ENCODE results near the gene SLC30A1.
"Not testable (repeated sequence)": the region's sequence is repeated elsewhere in the genome, so short reads cannot be mapped to it uniquely, and the experiment has no call there.

SLC30A1 gene

DNA sequence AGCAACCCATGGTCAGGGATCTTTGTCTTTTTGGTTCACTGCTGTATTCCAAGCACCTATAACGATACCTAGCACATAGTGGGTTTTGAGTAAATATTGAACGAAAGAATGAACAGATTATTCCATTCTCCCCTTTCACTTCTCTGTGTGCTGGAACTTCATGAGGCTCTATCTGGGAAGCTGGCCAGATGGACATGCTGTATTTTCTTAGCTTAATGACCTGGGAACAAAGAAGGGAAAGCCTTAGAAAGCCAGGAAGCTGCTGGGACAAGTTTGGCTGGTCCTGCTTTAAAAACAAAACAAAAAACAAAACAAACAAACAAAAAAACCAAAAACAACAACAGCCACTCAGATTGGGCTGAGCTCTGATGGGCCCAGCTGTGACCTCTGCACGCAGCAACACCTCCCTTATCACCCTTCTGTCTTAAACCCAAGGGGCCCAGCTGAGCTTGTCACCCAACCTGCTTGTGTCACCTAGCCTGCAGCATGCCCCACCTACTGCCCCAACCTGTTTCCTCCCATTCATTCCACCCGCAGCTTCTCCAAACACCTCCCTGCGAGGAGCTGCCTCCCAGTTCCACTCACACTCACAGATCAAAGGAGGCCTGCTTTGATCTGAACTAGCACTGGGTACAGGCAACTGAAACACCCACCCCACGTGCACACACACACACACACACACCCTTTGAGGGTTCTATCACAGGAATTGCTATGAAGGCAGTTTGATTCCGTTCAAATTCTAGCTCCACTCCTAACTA, 37.1 kb downstream of the SLC30A1 start:
- no peak for DNase-seq

DNA sequence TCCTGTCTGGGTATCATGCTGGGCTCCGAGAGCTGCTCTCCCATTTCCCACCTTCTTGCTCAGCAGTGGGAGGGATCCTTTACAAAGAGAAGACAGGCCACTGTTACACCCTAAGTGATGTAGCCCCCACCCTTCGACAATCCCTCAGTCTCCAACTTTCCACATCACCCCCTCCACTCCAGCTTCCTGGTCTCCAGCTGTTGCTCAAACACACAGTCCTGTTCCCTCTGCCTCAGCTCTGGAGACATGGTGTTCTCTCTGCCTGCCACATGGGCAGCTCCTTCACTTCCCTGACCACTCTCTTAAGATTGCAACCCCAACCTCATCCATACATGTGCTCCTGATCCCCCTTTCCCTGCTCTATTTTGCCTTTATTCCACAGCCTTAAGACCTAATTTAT, 37.7 kb downstream of the SLC30A1 start:
- no peak for DNase-seq

DNA sequence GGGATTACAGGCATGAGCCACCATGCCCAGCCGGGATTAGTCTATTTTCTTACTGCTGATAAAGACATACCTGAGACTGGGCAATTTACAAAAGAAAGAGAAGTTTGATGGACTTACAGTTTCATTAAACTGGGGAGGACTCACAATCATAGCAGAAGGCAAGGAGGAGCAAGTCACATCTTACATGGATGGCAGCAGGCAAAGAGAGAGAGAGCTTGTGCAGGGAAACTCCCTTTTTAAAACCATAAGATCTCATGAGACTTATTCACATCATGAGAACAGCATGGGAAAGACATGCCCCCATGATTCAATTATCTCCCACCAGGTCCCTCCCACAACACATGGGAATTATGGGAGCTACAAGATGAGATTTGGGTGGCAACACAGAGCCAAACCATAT, 38.1 kb downstream of the SLC30A1 start:
- DNase-seq, result not testable (repeated sequence)

DNA sequence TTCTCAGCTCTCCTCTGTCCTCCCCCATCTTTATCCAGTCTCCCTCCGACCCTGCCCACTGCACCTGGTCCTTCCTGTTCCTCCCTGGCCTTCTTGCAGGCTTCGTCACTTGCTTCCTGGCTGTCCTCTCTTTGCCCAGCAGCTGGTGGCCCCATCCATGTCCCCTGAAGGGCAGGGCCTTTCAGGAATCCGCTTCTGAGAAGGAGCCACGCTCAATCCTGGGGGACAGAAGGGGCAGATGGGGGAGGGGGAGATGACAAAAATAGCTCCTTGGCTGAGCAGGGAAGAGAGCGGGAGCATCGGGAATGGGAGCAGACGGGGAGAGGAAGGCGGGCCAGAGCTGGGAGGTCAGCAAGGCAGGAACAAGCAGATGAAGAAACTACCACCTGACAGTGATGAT, 40.7 kb downstream of the SLC30A1 start:
- DNase-seq, result no peak

DNA sequence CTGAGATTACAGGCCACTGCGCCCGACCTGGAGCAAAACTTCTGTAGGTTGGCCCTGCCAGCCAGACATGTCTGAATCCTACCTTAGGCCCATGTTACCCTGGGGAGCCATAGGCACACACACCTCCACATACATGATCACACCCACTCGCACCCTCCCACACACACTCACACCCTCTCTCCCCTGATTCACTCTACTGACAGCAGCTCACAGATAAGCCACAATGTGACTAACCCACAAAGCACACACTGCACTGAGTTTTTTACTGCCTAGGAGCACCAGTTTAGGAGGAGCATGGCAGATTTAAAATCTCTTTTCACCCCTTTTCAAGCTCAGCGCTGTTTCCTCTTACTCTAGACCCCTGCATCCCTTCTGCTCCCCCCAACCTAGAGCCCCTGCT, 41.7 kb downstream of the SLC30A1 start:
- DNase-seq, result no peak

DNA sequence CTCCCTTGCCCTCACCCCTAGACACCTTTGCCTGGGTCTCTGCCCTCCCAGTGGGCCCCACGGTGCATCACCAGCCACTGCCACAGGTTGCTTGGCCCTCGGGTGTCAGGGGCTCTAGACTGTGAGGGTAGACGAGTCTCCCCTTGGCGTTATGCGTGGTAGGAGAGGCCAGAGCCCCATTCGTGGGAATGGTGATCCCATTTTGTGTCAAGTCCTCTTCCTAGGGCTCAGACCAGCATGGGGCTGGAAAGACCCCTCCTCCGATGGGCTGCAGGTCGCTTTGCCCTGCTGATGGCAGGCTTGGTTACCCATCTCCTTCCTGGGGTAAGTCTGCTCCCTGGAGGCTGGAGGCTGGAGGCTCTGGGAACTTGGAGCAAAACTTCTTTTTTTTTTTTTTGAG, 42.4 kb downstream of the SLC30A1 start:
- no peak for DNase-seq

DNA sequence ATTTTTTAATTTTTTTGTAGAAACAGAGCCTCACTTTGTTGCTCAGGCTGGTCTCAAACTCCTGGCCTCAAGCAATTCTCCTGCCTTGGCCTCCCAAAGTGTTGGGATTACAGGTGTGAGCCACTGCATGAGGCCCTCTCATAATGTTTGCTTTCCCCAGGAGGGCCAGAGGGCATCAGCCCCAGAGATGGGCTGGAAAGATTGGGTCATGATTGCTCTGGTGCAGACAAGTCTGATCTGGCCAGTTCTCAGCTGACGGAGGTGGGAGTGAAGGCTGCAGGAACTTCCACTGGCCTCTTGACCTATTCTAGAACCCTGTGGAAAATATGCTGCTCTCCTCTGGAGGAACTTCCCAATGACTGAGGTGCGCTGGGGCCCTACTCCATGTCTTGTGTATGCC, 43.6 kb downstream of the SLC30A1 start:
- no peak for DNase-seq

DNA sequence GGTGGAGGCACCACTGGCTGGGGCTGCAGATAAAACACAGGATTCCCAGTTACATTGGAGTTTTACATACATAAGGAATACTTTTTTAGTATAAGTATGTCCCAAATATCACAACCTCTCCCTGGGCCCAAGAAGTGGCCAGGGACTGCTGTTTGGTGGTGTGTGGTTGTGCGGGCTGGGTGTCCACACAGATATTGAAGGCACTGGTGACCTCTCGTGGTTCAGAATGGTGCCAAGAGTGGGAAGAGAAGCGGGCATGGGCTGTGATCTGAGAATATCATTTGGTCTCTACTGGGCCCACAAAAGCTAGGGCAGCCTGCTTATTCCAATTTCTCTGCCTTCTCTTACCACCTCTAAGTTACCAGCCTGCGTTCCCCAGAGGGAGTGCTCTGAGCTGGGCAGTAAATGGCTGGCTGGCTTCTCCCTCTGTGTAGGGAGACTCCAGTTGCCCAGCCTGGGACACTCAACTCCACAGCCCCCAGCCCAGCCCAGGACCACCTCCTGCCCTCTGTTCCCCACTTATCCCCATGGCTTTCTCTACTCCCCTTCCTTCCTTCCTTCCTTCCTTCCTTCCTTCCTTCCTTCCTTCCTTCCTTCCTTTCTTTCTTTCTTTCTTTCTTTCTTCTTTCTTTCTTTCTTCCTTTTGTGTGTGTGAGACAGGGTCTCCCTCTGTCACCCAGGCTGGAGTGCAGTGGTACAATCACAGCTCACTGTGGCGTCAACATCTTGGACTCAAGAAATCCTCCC, 44.2 kb downstream of the SLC30A1 start:
- no peak for DNase-seq

DNA sequence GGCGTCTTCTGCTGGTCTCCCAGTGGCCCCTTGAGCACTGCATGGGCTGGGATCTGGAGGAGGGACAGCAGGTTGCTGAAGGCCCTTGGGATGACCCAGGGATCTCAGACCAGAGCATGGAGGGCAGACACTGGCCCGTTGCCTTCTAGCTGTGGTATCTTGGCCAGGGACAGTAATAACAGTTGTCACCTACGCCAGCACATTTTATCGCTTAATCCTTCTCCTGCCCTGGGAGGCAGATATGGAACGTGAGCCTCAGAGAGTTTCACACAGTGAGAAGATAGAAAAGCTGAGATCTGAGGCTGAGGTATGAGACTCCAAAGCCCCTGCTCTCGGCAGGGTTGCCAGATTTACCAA, 46.9 kb downstream of the SLC30A1 start:
- DNase-seq, result no peak

DNA sequence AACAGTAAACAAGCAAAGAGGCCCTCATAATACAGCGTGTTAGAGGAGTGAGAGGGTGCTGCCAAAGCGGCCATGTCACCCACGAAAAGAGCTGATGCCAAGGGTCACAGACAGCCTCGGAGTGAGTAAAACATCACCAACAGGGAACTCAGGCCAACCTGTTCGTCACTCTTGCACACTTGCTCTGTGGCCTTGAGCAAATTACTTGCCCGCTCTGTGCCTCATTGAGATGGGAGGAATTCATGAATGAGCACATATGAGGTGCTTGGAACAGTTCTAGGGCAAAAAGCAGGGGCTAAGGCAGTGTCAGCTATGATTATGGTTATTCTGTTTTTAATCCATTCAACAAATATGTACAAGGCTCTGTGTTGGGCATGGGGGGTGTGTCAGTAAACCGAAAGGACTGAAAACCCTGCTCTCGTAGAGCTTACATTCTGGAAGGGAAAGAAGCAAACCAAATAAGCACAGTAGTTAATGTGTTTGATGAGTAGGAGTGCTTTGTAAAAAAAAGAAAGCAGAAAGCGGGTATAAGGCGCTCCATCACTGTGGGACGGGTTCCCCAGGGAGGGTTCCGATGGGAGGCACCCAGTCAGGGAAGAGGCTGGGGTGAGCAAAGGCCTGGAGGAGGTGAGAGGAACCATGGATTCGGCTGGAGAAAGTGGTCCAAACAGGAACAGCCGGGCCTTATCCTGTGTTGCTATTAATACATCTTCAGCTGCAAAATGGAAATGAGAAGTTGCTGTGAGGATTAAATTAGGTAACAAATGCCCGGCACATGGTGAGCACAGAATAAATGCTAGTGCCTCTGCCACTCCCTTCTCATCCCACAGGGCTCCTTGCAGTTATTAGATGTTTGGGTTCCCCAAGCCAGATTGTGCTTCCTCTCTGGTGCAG, 47.5 kb downstream of the SLC30A1 start:
- no peak for DNase-seq

DNA sequence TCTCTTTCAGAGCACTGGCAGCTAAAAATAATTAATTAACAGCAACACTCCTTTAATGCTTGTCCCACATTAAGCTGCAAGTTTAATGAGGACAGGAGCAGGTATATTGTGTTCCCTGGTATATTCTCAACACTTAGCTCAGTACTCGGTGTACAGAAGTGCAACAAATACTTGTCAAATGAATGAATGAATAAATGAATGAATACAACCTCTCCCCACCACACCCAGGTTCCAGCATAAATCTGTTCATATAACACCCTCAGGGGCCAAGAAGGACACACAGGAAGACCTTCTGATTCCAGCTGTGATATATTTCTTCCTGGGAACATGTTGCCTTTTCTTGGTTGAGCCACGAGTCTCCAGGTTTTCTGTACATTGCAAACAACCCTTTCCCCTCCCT, 48.9 kb downstream of the SLC30A1 start:
- no peak for DNase-seq

DNA sequence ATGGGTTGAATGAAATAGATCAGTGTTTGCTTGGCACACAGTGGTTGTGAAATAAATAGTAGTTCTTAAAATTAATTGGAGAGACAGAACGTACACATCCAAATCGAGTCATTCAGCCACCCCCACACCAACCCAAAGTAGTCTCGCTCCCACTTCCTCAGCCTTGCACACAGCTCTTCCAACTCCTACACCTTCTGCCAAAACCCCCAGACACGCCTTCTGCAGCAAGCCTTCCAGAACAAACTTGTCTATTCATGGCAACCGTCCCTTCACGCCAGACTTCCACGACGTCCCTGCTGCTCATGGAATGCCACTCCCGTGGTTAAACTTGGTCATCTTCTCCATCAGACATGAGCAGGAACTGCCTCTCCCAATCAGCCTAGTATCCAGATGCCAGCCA, 49.5 kb downstream of the SLC30A1 start:
- DNase-seq, result no peak

DNA sequence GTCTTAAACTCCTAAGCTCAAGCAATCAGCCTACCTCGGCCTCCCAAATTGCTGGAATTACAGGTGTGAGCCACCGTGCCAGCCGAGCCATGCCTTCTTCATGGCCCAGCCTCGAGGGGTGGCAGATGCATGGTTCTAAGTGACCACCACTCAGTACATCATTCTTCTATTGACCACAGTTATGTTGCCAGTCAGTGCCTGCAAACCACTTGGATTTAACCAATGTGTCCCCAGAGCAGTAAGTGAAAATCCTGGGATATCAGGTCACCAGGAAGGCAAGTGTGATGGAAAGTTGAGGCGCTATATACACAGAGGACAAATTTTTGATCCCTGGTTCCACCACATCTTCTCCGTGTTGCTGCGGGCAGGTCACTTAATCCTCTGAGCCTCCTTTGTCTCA, 50.0 kb downstream of the SLC30A1 start:
- DNase-seq, result no peak

DNA sequence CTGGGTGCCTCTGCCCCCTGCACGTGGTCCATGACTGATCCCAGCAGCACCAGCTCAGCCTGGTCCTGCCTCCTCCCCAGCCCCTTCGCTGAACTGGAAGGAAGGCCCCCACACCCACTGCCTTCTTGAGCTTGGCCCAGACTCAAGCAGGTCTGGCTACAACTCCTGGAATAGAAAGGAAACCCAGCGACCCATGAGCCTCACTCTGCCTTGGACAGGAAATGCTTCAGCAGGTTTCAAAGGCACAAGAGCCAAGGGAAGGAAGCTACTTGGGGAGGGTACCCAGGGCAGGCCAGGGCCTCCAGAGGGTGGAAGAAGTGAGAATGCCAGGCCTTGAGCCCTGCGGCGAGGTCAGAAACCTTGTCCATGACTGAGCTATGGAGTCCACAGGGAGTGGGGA, 51.1 kb downstream of the SLC30A1 start:
- DNase-seq, result no peak

DNA sequence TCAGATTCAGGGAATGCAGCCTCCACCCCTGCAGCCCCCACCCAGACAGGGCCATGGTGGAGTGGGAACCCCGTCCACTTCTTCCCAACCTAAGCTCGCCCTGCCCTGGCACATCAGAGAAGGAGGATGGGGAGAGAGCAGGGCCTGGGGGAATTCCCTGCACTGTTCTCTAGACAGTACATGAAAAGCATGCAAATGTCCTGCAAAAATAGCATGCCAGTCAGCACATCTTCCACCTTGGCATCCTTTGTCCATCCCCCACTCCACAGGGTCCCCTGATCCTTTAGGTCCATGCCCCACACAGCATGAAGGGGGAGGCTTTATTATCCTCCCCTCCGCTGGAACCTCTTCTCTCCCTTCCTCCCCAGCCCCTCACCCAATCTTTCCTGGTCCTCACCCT, 52.0 kb downstream of the SLC30A1 start:
- no peak for DNase-seq

DNA sequence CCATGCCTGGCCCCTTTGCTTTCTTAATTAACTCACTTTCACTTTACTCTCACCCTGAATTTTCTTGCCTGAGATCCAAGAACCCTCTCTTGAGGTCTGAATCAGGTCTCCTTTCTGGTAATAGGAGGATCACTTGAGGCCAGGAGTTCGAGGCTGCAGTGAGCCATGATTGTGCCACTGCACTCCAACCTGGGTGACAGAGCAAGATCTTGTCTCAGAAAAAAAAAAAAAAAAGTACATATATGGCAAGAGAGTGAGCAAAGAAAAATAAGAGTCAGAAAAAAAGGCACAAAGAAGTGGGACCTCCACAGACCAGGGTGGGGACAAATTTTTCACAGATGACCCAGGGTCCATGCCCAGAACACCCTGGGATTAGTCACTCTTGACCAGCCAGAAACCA, 52.9 kb downstream of the SLC30A1 start:
- no peak for DNase-seq

DNA sequence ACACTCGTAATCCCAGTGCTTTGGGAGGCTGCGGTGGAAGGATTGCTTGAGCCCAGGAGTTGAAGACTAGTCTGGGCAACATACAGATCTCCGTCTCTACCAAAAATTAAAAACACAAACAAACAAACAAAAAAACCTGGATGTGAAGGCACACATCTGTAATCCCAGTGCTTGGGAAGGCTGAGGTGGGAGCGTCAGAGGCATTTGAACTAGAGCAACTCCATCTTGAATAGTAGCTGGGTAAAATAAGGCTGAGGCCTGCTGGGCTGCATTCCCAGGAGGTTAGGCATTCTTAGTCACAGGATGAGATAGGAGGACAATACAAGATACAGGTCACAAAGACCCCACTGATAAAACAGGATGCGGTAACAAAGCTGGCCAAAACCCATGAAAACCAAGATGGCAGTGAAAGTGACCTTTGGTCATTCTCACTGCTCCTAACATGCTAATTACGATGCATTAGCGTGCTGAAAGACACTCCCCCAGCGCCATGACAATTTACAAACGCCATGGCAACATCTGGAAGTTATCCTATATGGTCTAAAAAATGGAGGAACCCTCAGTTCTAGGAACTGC, 53.8 kb downstream of the SLC30A1 start:
- DNase-seq, result no peak

DNA sequence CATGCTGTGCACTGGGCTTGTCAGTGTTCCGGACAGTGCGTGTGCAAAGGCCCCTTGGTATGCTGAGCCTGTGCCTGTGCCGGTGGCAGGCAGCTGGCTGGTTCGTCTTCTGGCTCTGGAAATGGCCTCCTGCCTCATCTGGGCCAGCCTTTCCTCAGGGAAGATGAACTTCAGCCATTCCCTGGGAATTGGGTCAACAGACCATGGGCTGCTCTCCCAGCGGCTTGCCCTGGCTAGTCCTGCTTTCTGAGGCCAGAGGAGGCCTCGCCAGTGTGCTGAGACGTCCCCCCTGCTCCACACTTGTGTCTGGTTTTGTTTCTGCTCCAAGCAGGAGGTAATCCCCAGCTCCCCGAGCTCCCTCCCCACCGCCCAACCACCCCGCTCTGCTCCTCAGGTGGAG, 54.4 kb downstream of the SLC30A1 start:
- DNase-seq, result no peak

DNA sequence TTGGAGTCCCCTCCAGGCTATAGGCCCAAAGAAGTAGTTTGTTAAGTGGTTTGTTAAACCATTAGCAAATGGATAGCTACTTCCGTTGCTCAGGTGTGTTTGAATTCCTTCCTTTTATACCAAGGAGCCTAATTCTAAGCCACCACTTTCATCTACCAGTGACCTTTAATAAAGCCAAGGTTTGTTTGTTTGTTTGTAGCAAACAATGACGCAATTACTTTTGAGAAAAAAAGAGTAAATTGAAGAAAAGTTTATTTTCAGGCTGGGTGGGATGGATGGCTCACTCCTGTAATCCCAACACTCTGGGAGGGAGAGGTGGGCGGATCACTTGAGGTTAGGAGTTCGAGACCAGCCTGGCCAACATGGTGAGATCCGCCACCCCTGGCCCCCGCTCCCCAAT, 56.2 kb downstream of the SLC30A1 start:
- no peak for DNase-seq

Measured in right forelimb (tissue), 1 donor.